ENCODE measurements around the gene DLX4.
A peak's percentile ranks its signal among the peaks of the same experiment; 100 is the strongest.

Gene DLX4

DNA sequence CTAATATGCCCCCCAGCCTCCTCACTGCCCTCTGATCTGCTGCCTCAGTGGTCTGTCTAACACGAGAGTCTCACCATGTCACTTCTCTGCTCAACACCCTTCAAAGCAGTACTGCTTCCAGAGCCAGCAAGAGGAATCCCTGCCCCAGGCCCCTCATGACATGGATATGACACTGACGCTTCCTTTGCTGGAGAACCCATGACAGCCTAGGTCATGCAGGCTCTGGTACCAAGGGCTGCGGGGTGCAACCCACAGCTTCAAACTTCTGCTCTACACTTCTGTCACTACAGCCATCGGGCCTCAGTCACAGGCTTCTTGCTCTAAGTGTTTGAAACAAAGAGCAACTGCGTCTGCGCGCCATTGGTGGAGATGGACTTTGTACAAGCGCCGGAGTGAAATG is 32.6 kb upstream of the DLX4 start:
- ATAC-seq, result no peak
- H3K4me1 Mint-ChIP-seq, result no peaks in the 10 kb centered on the region
- no peaks in the 10 kb centered on the region for H3K9me3 Mint-ChIP-seq
- no peaks in the 10 kb centered on the region for H3K36me3 Mint-ChIP-seq
- no peak overlapping the region for H3K27ac Mint-ChIP-seq
- H3K27me3 Mint-ChIP-seq, result peaks cover 68% of the 10 kb centered on the region
- H3K4me3 Mint-ChIP-seq, result no peak overlapping the region

DNA sequence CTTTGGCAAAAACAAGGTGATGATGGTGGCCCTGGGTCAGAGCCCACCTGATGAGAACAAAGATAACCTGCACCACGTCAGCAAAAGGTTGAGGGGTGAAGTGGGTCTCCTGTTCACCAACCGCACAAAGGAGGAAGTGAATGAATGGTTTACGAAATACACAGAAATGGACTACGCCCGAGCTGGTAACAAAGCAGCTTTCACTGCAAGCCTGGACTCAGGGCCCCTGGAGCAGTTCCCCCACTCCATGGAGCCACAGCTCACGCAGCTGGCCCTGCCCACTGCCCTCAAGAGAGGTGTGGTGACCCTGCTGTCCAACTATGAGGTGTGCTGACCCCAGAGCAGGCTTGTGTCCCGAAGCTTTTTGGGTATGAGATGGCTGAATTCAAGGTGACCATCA is 29.7 kb upstream of the DLX4 start:
- Mint-ChIP-seq H3K4me3 (no peak overlapping the region), H3K27ac (no peak overlapping the region), H3K9me3 (no peaks in the 10 kb centered on the region), H3K4me1 (no peaks in the 10 kb centered on the region), H3K36me3 (no peaks in the 10 kb centered on the region), H3K27me3 (peaks cover 81% of the 10 kb centered on the region)
- ATAC-seq, result no peak

- peaks cover 70% of the 10 kb centered on the region for H3K27me3 Mint-ChIP-seq
- H3K4me1 Mint-ChIP-seq, result no peaks in the 10 kb centered on the region
- no peaks in the 10 kb centered on the region for H3K36me3 Mint-ChIP-seq
- H3K27ac Mint-ChIP-seq, result no peak overlapping the region
- peak; percentile 22 for ATAC-seq
- H3K4me3 Mint-ChIP-seq, result no peak overlapping the region
- no peaks in the 10 kb centered on the region for H3K9me3 Mint-ChIP-seq
These were observed 27.6 kb upstream of the DLX4 start for GRCh38 chr17:49941427-49941826.

DNA sequence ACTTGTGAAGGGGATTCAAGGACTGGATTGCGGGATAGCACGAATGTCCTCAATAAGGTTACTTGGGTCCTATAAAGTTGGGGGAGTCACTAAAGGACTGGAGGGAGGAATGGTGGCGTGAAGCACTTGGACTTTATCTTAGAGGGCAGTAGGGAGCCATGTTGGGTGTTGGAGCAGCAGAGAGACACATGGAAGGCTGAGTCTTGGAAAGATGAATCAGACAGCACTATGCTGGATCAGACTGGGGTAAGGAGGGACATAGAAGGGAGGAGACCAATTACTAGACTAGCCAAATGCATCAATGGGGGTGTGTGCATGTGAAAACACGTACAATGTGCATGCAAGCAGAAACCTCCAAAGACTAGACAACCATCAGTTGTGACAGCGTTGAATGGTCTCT is 26.0 kb upstream of the DLX4 start:
- H3K36me3 Mint-ChIP-seq, result no peaks in the 10 kb centered on the region
- no peaks in the 10 kb centered on the region for H3K9me3 Mint-ChIP-seq
- H3K27me3 Mint-ChIP-seq, result peaks cover 69% of the 10 kb centered on the region
- ATAC-seq, result no peak
- H3K27ac Mint-ChIP-seq, result no peak overlapping the region
- no peaks in the 10 kb centered on the region for H3K4me1 Mint-ChIP-seq
- no peak overlapping the region for H3K4me3 Mint-ChIP-seq

DNA sequence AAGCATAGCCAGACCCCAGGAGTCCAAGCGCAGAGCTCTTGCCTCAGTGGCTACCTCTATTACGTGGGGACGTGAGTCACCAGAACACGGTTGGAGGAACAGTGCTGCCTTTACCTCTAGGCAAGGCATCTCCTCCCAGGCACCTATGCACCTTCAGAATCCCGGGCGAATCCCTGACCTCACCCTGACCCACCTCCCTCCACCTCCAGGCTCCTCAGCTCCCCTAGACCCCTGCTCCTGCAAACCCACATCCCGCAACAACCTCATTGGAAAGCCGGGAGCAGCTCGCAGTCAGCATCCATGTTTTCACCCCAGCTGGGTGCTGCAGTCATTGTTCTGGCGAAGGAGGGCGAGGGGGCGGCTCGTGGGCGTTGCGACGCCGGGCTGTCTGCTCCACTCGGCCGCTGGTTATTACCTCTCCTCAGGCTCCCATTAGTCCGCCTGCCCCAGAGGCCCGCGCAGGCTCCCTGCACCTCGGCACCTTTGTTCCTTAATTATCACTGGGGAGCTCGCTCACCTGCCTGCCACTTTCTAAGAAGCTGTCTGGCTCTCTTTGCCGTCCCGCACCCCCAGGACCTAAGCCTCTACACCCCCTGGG is 24.6 kb upstream of the DLX4 start:
- H3K27me3 Mint-ChIP-seq, result peaks cover 73% of the 10 kb centered on the region
- H3K9me3 Mint-ChIP-seq, result no peaks in the 10 kb centered on the region
- H3K27ac Mint-ChIP-seq, result no peak overlapping the region
- H3K4me3 Mint-ChIP-seq, result no peak overlapping the region
- no peaks in the 10 kb centered on the region for H3K4me1 Mint-ChIP-seq
- no peak for ATAC-seq
- H3K36me3 Mint-ChIP-seq, result no peaks in the 10 kb centered on the region

GRCh38 chr17:49946208-49946607 is 22.8 kb upstream of the DLX4 start:
- Mint-ChIP-seq H3K4me1 (no peaks in the 10 kb centered on the region), H3K27ac (no peak overlapping the region), H3K4me3 (no peak overlapping the region), H3K9me3 (no peaks in the 10 kb centered on the region), H3K27me3 (peaks cover 70% of the 10 kb centered on the region), H3K36me3 (no peaks in the 10 kb centered on the region)
- ATAC-seq, result peak; percentile 18

GRCh38 chr17:49946964-49947584 is 21.9 kb upstream of the DLX4 start:
- H3K4me3 Mint-ChIP-seq, result no peak overlapping the region
- no peak overlapping the region for H3K27ac Mint-ChIP-seq
- peaks cover 72% of the 10 kb centered on the region for H3K27me3 Mint-ChIP-seq
- no peaks in the 10 kb centered on the region for H3K36me3 Mint-ChIP-seq
- H3K4me1 Mint-ChIP-seq, result no peaks in the 10 kb centered on the region
- no peak for ATAC-seq
- H3K9me3 Mint-ChIP-seq, result no peaks in the 10 kb centered on the region

GRCh38 chr17:49949634-49950033 is 19.4 kb upstream of the DLX4 start:
- Mint-ChIP-seq H3K9me3 (no peaks in the 10 kb centered on the region), H3K27ac (no peak overlapping the region), H3K4me3 (no peak overlapping the region), H3K27me3 (peaks cover 72% of the 10 kb centered on the region), H3K36me3 (no peaks in the 10 kb centered on the region), H3K4me1 (no peaks in the 10 kb centered on the region)
- ATAC-seq, result no peak

DNA sequence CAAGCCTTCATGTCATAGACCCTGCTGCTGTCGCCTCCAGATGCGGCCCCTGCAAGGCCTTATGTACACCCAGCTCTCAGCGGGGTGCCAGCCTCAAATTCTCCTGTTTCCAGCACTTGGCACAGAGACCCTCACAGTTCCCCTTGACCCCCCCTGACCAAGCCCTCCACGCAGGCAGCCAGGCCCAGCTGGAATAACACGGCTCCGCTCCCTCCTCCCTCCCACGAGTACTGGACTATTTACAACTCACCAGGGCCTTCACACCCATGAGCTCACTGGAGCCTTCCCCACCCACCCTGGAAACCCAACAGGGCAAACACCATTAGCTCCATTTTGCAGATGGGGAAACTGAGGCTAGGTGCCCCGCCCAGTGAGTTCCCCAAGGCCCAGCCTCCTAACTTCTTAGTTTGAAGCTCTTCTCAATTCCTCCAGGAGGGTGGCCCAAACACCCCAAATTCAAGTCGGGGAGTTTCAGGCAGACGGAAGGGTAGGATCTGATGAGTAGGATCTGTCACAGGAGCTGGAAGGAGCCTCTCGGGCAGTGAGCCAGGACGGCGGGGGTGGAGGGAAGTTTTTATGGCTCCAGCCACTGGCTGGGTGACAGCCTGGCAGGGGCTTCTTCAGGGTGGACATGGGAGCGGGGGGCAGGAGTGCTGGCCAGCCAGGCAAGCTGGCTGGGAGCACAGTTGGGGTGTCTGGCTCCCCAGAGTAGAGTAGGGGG is 17.5 kb upstream of the DLX4 start:
- H3K4me1 Mint-ChIP-seq, result no peaks in the 10 kb centered on the region
- no peaks in the 10 kb centered on the region for H3K9me3 Mint-ChIP-seq
- H3K27me3 Mint-ChIP-seq, result peaks cover 74% of the 10 kb centered on the region
- H3K27ac Mint-ChIP-seq, result no peak overlapping the region
- no peak for ATAC-seq
- H3K4me3 Mint-ChIP-seq, result no peak overlapping the region
- no peaks in the 10 kb centered on the region for H3K36me3 Mint-ChIP-seq

DNA sequence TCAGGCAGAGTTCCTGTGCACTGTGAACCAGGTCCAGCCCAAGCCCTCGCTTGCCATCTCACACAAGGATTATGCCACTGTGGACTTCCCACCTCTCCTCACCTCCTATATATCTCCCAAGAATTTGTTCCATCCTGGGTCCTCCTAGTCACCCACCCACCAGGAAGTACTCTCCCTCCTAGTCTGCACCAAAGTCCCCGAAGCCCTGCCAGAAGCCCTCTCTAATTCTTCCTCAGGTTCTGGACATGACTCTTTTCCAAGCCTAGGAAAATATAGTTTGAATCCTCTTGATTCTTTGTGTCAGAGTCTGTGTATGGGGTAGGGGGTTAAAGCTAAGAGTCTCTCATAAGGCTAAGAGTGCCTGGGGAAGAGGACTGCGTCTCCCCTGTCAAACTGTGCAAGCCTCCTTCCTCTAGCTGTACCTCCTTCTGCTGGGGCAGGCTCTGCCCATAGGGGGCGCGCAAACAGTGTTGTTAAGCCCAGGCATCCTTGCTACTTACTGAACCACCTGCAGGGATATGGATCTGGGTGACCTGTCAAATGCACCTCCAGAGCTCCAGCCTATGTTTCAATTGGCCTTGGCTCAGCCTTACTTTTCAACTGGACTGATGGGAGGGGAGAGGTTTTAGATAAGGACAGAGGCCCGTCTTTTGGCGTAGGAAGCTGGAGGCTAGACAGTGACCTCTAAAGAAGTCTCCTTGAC is 16.6 kb upstream of the DLX4 start:
- Mint-ChIP-seq H3K9me3 (no peaks in the 10 kb centered on the region), H3K36me3 (no peaks in the 10 kb centered on the region), H3K4me1 (no peaks in the 10 kb centered on the region), H3K27ac (no peak overlapping the region), H3K27me3 (peaks cover 82% of the 10 kb centered on the region), H3K4me3 (no peak overlapping the region)
- peak; percentile 67 for ATAC-seq

DNA sequence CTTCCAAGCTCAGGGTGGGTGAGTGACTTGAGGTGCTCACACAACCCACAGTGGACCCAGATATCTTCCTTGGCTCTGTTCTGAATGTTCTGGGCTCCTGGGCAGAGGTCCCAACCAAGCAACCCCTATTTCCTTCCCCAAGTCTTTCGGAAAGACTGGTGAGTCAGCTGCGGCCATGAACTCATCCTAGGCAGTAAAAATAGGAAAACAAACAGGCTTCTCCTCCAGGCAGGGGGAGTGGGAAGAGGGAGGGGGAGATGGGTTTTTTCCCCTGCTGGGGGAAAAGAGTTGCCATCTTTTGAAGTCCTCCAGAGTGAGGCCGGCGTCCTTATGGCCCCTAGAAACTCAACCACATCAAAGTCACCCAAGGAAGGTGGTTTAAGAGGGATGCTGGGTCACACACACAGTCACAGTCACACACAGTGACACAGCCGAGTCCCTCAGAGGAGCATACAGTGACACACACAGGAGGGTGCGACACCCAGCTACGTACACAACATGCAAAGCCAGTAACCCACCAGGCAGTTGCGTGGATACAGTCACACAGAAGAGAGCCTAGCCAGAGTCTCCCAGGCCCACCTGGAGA is 16.0 kb upstream of the DLX4 start:
- Mint-ChIP-seq H3K4me1 (no peaks in the 10 kb centered on the region), H3K27me3 (peaks cover 81% of the 10 kb centered on the region), H3K9me3 (no peaks in the 10 kb centered on the region), H3K4me3 (no peak overlapping the region), H3K27ac (no peak overlapping the region), H3K36me3 (no peaks in the 10 kb centered on the region)
- ATAC-seq, result no peak

DNA sequence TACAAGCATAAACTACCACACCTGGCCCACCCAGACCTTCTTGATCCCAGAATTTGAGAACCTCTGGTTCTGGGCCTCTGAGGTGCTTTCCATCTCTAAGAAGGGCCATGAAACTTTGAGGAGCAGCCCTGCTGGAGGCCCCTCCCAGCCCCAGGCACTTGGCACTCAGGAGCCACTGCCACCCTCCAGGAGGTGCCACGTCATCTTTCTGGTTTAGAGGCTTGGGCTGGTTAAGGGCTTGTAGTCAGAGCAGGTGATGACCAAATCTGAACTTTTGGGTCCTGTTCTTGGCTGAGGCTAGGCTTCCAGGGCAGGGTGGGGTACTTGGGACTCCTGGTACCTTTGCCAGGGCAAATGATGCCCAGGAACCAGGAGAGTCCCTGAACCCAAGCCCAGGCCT is 13.8 kb upstream of the DLX4 start:
- H3K4me3 Mint-ChIP-seq, result no peak overlapping the region
- ATAC-seq, result no peak
- H3K36me3 Mint-ChIP-seq, result no peaks in the 10 kb centered on the region
- no peaks in the 10 kb centered on the region for H3K4me1 Mint-ChIP-seq
- peaks cover 71% of the 10 kb centered on the region for H3K27me3 Mint-ChIP-seq
- no peaks in the 10 kb centered on the region for H3K9me3 Mint-ChIP-seq
- no peak overlapping the region for H3K27ac Mint-ChIP-seq

DNA sequence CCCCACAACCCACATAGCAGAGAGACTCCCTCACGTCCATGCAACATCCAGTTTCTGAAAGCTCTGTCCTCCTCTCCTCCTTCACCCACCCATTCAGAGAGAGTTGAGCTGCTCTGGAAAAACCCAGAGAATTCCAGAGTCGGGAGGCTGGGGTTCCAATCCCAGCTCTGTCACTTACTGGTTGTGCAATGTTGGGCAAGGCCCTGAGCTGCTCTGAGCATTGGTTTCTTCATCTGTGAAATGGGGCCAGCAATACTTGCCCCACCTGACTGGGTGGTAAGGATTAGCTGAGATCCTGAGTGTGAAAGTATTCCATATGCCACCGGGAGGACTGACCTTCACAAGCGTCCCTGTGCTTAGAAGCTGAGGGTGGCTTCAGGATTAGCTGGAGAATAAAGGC is 12.2 kb upstream of the DLX4 start:
- Mint-ChIP-seq H3K4me3 (no peak overlapping the region), H3K4me1 (no peaks in the 10 kb centered on the region), H3K36me3 (no peaks in the 10 kb centered on the region), H3K9me3 (no peaks in the 10 kb centered on the region), H3K27me3 (peaks cover 68% of the 10 kb centered on the region), H3K27ac (no peak overlapping the region)
- no peak for ATAC-seq

- Mint-ChIP-seq H3K9me3 (no peaks in the 10 kb centered on the region), H3K4me3 (no peak overlapping the region), H3K4me1 (no peaks in the 10 kb centered on the region), H3K36me3 (no peaks in the 10 kb centered on the region), H3K27ac (no peak overlapping the region), H3K27me3 (peaks cover 68% of the 10 kb centered on the region)
- no peak for ATAC-seq
These were observed 11.6 kb upstream of the DLX4 start for GRCh38 chr17:49957350-49957749.

DNA sequence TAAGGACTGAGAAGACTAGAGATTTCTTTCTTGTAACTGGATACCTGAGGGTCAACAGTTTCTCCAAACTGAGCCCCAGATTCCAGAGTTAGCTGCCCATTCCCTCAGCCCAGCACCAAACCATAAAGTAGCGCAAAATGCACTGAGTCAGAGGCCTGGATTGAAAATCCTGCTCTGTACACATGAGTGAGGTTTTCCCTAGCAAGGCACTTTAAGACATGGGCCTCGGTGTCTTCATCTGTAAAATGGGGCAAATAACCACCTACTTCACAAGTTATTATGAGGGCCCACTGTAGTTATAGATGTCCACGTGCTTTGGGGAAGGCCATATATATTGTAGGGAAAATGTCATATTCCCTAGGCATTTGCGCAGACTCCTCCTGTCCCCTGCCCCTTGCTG is 10.3 kb upstream of the DLX4 start:
- H3K27me3 Mint-ChIP-seq, result peaks cover 68% of the 10 kb centered on the region
- H3K4me1 Mint-ChIP-seq, result peaks cover 7% of the 10 kb centered on the region
- H3K36me3 Mint-ChIP-seq, result no peaks in the 10 kb centered on the region

More for the DNA sequence above, 10.3 kb upstream of the DLX4 start:
- no peak overlapping the region for H3K27ac Mint-ChIP-seq
- no peak overlapping the region for H3K4me3 Mint-ChIP-seq
- H3K9me3 Mint-ChIP-seq, result no peaks in the 10 kb centered on the region
- no peak for ATAC-seq

All from stimulated activated memory B cell treated with anti-CD40 and anti-IgM and Interleukin-4, amounts not matched to agents 10 μg/mL and 1 μg/mL and 100 μg/mL, for 72 hours (primary cell).